ENCODE measurements around the gene CDRT15. TPM values are rescaled to one million over a fixed set of nuclear protein-coding genes. Genes with fewer than 3 reads are reported as not detected.

CDRT15 gene
- not detected in 2 replicates for total RNA-seq (ENCODE audit: low replicate concordance)

GRCh38 chr17:14236762-14237161 is at the start of gene CDRT15:
Gene CDRT15, minus strand, starts transcription at chr17:14236862. Its CDS starts 29 bp downstream, at chr17:14236833.

Other genes with a start within 250 kb of the CDRT15 start
- gene COX10, start 167.4 kb downstream of the CDRT15 start, total RNA-seq (ENCODE audit: low replicate concordance): 3.0 and 9.0 TPM in 2 replicates
- 0.23 and 5.6 TPM in 2 replicates for gene HS3ST3B1, start 64.2 kb upstream of the CDRT15 start, total RNA-seq (ENCODE audit: low replicate concordance)